ENCODE data around the gene ATG13.

DNA sequence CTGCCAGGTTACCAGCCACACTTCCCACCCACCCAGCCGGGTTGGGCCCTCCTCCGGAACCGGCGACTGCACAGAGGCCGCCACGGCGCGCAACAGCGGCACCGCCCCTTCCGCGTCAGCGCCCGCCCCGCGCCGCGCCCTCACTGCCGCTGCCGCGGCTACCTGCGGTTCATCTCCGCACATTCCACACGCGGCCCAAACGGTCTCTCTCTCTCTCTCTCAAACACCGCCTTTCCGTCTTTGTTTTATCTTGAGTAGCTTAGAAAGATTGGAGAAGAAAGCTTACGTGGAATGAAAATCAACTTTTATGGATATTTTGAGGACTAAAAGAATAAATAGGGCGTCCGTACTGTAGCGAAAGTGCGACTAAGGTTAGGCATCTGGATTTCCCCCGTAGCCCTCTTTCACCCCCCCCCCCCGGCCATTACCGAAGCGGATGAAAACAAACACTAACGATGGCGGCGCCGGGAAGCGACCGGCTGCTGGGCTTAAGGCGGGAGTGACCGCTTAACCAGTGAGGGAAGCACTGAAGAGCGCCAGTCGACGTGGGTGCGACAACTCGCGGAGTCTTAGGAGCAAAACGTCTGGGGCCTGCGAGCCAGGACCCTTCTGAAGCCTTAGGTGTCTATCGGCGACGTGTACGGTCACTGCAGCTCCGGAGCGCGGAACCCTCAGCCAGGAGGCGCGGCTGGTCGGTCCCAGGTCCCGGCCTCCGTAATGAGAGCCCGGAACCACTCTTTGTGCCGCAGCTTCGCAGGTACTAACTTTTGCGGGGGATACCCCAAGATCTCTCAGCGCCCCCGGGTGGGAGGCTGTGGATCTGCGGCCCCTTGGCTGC is at the start of gene ATG13, which contains the start of gene HARBI1:
- TF ChIP-seq, protein P1, sequence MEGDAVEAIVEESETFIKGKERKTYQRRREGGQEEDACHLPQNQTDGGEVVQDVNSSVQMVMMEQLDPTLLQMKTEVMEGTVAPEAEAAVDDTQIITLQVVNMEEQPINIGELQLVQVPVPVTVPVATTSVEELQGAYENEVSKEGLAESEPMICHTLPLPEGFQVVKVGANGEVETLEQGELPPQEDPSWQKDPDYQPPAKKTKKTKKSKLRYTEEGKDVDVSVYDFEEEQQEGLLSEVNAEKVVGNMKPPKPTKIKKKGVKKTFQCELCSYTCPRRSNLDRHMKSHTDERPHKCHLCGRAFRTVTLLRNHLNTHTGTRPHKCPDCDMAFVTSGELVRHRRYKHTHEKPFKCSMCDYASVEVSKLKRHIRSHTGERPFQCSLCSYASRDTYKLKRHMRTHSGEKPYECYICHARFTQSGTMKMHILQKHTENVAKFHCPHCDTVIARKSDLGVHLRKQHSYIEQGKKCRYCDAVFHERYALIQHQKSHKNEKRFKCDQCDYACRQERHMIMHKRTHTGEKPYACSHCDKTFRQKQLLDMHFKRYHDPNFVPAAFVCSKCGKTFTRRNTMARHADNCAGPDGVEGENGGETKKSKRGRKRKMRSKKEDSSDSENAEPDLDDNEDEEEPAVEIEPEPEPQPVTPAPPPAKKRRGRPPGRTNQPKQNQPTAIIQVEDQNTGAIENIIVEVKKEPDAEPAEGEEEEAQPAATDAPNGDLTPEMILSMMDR (IDR thresholded peaks at IDR 0.05) = peak; percentile 55 to 87 (median 74)
- TF ChIP-seq POLR2A (IDR thresholded peaks at IDR 0.05) = peak; percentile 58
